NCI-H1105 (cell line): ENCODE data around the gene GALNT10.

ENCODE experiments used
- DNase-seq: peaks from one replicate; lab custom pipeline; 2025; lab: John Stamatoyannopoulos, UW

Gene GALNT10

DNA sequence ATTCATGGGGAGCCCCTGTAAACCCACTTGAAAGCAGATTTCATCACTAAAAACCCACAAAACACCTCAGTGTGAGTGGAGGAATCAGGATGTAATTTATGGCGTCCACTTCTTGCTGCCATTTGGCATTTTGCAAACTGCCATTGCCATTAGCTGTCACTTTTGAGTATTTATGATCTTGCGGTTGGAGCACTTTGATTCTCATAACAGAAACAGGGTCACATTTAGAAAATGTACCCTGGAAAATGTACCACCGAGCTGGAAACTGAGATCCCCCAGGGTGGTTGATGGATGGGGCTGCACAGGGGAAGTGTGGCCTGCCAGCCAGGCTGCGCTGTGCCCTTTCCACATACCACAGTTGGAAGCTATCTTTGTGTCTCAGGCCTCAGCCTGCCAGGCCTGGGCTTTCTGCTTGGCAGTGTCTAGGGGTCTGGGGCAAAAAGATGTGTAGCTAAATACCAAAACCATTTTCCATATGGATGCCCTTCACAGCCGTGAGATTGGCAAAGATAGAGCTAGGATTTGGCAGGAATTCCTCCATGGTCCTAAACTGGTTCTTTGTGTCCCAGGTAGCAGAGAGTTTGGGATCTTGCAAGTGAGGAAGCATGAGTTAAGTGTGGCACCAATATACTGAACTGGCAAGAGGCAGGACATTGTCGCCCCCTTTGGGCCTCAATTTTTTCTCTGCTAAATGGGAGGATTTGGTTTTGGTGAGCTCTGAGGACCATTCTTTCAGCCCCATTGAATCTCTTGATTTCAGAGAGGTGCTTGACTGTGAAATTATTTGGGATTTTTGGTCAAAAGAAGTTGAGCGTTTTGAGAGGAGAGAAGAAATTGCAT is 46.2 kb downstream of the GALNT10 start:
- DNase-seq: no peak

- DNase-seq: no peak
These were observed 46.8 kb downstream of the GALNT10 start for GRCh38 chr5:154237376-154237743.

- no peak for DNase-seq
These were observed 47.4 kb downstream of the GALNT10 start for GRCh38 chr5:154237946-154238345.

DNA sequence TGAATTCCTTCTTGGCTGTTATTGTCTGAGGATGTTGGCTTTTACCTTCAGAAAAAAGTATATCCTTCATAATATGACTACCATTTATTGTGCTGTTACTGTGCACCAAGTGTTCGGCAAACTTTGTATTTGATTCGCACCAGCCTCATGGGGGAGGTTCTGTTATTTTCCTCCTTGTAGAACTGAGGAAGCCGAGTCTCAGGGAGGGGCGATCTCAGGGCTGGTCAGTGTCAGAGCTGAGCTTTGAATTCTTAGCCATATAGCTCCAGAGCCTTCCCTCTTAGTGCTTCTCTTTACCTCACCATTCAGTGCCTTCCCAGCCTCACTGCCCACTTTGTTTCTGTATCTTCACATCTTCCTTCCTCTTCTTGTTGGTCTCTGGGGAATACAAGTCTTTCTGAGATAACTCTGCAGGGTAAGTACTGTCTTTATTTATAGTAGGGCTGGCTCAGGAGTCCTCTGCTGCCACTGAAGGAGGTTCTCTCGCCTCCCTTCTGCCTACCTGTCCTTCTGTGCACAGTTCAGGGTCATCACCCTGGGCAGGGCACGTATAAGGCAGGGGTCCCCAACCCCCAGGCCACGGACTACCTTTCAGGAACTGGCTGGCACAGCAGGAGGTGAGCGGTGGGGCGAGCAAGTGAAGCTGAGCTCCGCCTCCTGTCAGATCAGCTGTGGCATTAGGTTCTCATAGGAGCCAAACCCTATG is 48.4 kb downstream of the GALNT10 start:
- no peak for DNase-seq

DNA sequence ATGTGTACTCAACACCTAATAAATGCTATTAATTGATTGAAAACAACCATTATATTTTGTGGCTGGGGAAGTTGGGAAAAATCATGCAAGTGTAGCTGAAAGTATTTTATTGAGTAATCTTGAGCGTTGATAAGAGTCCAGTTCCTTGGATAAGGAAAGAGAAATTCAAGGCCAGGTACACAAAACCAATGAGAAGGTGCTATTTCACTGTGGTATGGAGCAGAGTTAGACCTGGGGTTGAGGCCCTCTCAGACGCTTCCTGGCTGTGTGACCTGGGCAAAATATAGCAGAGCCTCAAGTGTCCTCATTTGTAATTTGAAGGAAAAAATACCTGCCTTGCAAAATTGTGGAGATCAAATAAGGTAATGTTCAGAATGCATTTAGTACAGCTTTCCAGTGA is 50.1 kb downstream of the GALNT10 start:
- DNase-seq: no peak

DNA sequence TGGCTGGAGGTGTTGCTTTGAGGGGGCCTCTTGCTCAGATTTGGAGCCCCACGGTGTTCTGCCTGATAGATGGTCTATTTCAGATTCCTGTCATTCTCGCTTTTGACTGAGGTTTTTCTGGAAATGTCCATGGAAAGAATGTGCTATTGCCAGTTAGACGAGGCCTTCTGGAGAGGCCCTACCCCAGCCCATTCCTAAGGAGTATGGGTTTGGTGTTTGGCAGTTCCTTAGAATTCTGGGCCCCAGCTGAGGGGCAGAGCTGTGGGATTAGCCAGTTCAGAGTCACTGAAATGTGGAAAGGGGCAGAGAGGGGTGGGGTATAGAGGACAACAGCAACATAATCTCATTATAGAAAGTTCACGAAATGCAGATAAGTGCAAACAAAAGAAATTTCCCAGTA is 50.5 kb downstream of the GALNT10 start:
- no peak for DNase-seq

GRCh38 chr5:154242442-154242841 is 51.9 kb downstream of the GALNT10 start:
- DNase-seq: no peak

DNA sequence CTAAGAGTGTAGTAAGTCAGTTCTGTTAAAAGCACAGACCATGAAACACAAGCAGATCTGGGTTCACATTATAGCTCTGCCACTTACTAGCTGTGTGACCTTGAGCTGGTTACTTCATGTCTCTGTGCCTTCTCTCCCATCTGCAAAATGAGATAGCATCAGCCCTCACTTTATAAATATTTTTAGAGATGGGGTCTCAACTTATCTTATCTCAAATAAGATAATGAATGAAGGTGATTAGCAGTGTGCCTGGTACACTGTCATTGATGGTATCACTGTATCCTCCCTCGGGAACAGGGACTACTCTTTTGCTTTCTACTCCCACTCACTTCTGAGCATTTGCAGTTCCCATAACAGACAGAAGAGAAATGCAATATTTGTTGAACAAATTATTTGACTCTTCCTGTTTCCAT is 52.4 kb downstream of the GALNT10 start:
- DNase-seq: no peak

DNA sequence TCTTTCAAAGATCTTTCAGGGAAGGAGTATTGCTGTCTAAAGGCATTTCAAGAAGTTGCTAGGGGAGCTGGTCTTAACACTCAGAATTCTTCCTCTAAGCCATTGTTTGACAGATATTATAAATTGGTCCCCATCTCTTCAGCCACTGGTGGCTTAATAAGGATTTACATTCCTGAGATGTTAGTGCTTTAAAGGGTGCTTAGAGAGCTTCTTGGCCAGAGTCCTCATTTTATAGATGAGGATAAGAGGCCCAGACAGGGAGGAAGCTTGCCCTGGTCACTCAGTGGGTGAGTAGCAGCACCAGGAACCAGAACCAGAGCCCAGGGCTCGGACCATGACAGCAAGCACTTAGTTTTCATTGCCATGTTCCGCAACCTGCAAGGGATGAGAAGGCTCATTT is 53.2 kb downstream of the GALNT10 start:
- DNase-seq: no peak

- no peak for DNase-seq
These were observed 53.9 kb downstream of the GALNT10 start for GRCh38 chr5:154244476-154244875.

DNA sequence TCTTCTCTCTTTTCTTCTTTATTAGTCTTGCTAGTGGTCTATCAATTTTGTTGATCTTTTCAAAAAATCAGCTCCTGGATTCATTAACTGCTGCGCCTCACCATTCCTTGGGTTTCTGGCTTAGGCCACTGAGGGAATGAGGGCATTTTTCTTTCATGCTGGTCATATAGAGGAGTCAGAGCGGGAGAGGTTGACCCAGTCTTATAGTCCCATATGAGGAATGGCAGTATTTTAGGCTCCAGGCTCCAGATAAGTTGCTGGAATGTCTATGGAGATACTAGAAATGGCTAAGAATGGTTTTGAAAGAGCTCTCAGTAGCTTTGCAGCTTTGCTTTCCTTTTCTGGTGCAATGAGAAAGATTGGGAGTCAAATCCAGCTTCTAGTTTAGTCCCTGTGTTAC is 58.2 kb downstream of the GALNT10 start:
- no peak for DNase-seq

DNA sequence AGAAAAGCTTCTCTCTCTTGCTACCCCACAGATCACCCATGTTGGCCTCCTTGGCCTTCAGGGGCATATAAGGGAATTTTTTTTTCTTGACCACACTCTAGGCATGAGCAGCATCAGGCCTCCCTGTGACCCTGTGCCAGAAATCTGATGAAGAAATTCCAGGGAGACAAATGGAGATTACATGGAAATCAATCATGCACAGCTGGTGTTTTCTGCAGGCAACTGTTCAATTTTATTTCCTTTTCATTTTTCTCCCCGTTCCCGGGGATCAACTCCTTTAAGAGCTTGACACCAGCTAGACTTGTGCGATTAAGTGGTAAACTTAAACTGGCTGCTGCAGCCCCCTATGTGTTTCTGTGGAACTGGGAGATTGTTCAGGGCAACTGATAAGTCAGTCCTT is 59.3 kb downstream of the GALNT10 start:
- DNase-seq: no peak

DNA sequence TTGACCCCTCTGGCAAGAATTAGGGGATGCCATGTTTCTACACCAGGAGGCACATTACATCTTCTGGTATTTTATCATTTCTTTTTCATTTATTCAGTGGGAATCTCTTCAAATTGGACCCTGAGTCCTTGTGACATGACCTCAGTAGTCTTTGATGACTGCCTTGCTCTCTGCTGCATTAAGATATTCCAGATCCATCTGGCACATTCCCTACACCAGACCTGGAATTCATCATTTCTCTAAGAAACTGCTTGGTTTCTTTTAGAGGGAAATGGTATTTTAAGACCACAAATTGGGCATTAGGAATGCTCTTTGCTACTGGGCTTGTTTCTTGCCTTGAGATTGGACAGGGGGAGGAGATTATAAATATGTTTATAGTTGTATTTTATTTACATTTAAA is 61.0 kb downstream of the GALNT10 start:
- no peak for DNase-seq

DNA sequence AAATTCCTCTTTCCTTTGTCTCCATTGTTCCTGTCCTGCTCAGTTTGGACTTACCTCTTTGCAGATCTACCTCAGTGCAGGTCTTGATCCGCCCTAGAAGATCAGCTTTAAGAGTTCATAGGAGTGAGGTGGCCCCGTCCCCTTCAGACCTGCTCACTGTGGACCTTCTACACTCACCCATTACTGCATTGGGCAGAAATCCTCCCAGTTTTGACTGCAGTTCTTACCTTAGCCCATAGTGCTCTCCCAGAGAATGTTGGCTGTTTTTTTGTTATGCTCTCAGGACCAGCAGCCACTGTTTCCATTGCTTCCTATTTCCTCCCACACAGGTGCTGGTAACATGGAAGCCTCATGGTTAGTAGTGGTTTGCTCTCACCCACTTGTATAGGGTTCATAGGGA is 63.3 kb downstream of the GALNT10 start:
- no peak for DNase-seq

GRCh38 chr5:154254896-154255295 is 64.4 kb downstream of the GALNT10 start:
- DNase-seq: no peak

DNA sequence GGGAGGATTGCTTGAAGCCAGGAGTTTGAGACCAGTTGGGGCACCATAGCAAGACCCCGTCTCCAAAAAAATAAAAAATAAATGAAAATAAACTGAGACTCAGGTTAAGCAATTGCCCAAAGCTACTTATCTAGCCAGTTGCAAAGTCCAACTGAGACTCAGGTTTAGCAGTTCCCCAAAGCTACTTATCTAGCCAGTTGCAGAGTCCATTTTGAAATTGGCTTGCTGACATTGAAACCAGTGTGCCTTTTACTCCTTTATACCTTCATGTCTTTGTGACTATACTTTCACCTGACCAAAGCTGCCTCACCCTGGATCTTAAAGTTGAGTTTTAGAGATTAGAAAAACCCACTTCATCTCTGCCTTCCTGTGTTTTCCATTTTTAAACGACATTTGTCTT is 66.5 kb downstream of the GALNT10 start:
- DNase-seq: no peak

GRCh38 chr5:154258531-154259217 is 68.1 kb downstream of the GALNT10 start:
- DNase-seq: no peak

DNA sequence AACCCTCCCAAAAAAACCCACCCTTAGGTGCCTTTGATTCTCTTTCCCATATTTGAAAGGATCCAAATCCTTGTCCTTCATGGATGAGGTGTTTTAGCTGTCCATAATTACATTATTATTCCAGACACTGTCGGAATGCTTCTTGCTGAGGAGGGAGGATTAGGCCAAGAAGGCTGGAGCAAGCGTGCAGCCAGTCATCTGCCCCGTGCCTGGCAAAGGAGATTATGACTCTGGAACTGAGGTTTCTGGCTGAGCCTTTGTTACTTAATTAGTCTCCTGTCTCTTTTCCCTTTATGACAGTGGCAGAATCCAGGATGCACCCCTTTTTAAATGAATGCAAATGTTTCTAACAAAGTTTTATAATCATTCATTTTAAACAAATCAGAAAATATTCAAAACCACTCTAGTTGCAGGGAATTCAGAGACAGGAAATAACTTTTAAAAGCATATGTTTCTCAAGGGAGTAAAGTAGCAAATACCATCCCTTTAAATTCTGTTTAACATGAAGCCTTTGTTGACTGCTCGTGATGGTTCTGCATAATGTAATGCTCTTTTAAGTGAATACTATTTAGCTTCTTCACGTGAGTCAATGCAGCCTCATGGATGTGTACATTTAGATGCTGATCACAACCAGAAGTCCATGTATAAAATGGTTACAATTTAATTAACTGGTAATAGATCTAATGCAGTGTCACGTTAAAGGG is 69.8 kb downstream of the GALNT10 start:
- DNase-seq: no peak

DNA sequence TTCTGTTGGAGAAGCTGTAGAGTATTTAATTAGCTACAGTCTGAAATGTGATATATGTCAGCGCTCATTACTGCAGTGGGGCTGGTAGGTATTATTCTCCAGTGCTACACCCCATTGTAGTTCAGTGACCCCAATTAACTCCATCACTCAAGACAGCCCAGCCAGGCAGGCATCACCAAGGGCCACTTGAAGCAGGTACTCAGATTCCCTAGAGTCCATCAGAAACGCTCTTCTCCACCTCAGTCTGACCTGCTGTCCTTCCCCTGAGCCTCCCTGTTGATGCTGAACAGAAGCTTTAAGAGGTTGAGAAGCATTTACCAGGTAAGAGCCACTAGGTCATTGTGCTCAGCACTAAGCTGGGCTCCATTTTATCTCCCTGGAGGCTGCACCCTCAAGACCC is 71.8 kb downstream of the GALNT10 start:
- DNase-seq: no peak

DNA sequence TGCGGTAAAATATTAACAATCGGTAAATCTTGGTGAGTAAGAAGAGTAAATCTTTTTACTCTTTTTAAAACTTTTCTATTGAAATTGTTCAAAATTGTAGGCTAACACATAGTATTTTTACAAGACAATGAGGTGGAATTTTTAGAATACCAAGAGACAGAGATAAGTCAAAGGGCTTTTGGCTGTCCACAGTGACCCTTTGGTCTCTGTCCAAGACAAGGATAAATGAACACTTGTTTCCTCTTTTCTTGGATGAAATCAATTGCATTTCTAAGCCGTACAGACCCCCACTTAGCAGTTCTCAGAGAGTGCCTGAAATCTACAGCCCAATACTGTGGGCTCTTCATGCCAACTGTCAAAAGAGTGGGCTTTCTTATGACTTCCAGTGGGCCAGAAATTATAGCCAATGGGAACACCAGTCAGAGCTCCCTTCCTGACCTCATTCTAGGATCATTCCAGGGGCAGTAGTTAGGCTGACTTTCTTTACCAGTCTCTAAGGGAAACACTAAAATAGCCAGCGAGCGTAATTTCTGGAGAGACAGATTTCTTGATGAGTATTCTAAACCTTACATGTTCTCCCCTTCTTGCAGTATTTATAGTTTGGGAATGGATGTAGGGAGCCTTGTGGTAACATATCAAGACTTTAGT is 74.1 kb downstream of the GALNT10 start:
- no peak for DNase-seq

DNA sequence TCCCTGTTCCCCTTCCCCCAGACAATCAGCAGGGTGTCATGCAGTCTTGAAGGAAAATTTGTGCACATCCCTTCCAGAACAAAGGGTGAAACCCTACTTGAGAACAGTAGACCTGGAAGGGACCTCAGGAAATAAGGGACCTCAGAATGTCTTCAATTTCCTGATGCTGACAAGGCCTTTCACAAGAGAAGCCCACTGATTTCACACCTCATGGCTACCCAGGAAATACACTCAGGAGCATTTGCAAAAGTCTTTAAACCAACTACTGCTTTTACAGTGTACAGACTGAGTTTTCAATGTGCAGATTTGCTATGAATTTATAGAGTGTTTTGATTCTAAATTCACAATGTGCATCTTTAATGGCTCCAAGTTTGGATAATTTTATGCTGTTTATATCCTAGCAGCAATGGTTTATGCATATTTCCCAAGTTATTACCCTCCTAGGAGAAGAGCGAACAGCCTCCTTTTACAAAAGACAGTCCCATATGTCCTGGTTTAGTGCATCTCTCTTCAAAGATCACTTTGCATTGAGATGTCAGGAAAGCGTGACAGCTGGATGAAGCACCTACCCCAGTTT is 74.8 kb downstream of the GALNT10 start:
- no peak for DNase-seq

DNA sequence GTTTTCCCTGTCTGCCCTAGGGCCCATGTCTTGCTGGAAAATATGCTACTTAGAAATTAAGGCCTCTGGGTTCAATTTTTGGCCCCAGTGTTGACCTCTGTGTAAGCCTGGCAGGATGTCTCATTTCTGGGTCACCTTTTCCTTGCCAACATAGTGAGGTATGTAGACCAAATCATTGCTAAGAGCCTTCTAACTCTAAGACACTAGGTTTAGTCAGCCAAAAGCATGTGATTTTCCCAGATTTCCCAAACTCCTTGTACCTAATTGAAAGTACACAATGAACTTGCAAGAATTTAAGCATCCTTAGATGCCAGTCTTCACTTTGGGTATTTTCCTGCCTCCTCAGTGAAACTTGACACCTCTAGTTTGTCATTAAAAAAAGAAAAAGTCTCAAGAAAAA is 77.0 kb downstream of the GALNT10 start:
- no peak for DNase-seq
